GM18508 (cell line): ENCODE data around the gene CD22.
"Not testable (repeated sequence)": the region's sequence is repeated elsewhere in the genome, so short reads cannot be mapped to it uniquely, and the experiment has no call there.

Source experiments
- ATAC-seq: cut with Tn5 transposase; IDR thresholded peaks from one replicate; pipeline ENCODE4 v1.9.1; 2021; ENCODE audit warnings: moderate number of reproducible peaks; ENCODE audit not compliant: insufficient read depth, unreplicated experiment

Gene CD22

DNA sequence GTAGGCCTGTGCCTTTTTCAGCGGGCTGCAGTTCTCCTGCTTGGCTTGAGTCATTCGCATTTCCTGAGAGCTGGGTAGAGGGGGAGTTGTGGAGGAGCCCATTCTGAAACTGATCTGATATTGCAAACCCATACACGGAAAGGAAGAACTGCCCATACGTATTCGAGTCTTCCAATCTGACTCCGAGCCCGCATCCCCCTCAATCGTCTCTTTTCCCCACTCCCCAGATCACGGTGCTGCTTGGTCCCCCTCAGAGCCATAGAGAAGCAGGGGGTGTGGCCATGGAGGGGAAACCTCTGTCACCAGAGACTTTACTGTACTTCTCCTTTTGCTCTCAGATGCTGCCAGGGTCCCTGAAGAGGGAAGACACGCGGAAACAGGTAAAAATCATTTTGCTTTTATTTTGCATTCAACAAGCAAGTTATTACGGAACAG, at the start of gene CD22:
TSS of gene CD22 (plus strand) at position 337 of the 435 bp plus-strand sequence. CDS start 2,854 bp downstream, outside the sequence.
- no peak for ATAC-seq

- ATAC-seq, result no peak
These were observed 49.6 kb upstream of the CD22 start for GRCh38 chr19:35279374-35279773.

GRCh38 chr19:35279985-35280821, 48.8 kb upstream of the CD22 start:
- no peak for ATAC-seq

DNA sequence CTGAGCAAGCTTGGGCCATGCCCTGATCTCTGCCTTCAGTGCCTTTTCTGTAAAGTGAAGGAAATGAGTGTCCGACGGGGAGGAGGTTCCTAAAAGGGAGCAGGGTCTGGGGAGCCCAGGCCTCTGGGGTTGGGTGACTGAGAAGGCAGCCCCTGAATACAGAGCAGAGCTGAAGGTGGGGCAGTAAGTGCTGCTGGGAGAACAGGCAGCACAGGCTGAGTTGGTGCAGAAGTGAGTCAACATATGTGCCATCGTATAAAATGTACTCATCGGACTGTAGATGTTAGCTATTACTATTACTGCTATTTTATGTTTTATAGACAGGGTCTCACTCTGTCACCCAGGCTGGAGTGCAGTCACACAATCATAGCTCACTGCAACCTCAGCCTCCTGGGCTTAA, 47.7 kb upstream of the CD22 start:
- ATAC-seq, result no peak

DNA sequence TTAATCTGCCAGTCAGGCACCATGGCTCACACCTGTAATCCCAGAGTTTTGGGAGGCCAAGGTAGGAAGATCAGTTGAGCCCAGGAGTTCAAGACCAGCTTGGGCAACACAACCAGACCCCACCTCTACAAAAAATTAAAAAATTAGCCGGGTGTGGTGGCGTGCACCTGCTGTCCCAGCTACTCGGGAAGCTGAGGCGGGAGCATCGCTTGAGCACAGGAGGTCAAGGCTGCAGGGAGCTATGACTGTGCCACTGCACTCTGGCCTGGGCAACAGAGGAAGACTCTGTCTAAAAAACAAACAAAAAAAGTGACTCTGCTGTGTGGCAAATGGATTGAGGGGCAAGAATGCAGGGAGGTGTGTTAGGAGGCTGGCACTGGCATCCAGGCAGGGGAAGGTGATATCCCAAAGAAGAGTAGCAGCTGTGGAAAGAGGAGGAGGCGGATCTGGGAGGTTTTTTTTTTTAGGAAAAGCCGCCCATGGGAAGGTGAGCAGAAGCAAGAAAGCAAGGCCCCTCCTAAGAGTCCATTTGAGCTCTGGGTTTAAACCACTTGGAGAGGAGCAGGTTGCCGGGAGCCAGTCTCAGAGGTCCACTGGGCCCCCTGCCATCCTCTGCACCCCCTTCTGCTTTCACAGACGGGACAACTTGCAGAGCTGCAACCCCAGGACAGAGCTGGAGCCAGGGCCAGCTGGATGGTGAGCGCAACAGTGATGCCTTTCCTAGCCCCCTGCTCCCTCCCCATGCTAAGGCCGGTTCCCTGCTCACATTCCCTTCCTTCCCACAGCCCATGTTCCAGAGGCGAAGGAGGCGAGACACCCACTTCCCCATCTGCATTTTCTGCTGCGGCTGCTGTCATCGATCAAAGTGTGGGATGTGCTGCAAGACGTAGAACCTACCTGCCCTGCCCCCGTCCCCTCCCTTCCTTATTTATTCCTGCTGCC, 44.6 kb upstream of the CD22 start:
- no peak for ATAC-seq

DNA sequence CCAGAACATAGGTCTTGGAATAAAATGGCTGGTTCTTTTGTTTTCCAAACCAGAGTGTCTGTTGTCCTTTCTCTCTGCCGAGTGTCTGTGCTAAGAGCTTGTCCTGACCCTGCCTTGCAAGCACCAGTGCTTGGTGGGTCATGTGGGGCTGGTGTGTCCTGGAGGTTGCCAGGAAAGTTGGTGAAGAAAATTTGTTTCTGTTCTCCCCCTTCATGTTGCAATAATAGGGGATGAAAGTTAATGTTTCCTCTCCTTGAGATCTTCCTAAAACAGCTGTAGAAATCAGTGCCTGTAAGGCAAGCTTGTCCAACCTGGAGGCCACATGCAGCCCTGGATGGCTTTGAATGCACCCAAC, 43.9 kb upstream of the CD22 start:
- ATAC-seq, result no peak

GRCh38 chr19:35285465-35285864, 43.5 kb upstream of the CD22 start:
- ATAC-seq, result not testable (repeated sequence)

DNA sequence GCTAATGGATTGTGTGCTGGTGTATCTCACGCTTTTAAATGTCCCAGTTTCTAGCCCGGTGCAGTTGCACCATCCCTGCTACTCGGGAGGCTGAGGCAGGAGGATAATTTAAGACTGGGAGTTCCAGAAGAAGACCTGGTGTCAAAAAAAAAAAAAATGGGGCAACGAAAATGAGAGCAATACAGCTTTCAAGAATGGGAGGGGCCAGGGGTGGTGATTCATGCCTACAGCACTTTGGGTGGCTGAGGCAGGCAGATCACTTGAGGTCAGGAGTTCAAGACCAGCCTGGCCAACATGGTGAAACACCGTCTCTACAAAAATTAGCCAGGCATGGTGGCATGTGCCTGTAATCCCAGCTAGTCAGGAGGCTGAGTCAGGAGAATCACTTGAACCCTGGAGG, 42.9 kb upstream of the CD22 start:
- not testable (repeated sequence) for ATAC-seq

- no peak for ATAC-seq
These were observed 41.3 kb upstream of the CD22 start for GRCh38 chr19:35287713-35288112.

DNA sequence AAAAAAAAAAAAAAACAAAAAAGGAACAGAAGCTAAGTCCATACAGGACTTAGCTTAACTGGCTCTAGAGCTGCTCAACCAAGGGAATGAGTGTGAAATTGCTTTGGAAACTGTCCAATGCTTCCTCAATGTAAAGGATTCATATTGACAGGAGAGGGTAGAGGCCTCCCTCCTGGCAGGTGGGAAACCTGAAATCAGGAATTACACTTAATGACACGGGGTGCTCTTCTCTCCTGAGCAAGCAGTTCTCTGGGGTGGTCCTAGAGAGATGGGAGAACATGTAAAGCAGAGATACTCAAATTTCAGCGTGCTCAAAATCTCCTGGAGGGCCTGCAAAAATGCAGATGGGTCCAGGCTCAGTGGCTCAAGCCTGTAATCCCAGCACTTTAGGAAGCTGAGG, 40.7 kb upstream of the CD22 start:
- no peak for ATAC-seq

DNA sequence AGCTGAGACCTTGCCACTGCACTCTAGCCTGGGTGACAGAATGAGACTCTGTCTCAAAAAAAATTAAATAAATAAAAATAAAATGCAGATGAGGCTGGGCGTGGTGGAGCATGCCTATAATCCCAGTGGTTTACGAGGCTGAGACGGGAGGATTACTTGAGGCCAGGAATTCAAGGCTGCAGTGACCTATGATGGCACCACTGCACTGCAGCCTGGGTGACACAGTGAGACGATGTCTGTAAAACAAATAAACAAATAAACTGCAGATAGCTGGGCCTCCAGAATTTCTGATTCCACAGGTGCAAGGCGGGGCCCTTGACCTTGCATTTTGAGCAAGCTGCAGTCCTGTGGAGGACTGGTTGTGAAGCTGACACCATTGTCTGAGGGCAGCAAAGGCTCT, 40.1 kb upstream of the CD22 start:
- ATAC-seq, result no peak

DNA sequence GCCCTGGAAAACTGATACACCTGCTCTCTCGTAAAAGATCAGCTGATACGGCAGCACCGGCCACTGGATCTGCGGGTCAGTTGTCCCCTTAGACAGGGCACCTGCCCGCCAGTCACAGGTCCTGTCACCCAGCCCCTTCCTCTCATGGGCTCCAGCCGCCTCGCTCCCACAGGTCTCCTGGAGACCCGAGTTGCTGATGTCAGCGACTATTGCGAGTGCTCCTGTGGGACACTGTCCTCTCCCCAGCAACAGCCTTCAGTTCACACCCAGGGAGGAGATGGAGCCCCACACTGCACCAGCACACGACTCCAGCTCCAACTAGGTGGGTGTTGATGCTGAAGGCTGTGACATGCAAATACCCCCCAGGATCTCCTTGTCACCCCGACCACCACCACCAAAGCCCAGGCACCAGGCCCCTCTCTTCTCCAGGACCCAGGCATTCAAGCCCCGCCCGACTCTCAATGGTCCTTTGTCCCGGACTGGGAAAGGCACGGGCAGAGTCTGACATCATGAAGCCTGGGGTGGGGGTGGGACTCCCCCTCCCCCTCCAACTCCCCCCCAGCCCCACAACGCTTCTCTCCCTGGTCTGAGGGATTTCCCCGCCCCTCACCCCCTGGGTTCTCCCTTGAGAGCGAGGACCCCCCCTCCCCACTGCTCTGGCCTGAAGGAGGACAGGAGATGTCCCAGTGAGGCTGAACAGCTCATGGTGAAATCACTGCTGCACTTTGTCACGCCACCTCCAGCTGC, 38.4 kb upstream of the CD22 start:
- no peak for ATAC-seq

DNA sequence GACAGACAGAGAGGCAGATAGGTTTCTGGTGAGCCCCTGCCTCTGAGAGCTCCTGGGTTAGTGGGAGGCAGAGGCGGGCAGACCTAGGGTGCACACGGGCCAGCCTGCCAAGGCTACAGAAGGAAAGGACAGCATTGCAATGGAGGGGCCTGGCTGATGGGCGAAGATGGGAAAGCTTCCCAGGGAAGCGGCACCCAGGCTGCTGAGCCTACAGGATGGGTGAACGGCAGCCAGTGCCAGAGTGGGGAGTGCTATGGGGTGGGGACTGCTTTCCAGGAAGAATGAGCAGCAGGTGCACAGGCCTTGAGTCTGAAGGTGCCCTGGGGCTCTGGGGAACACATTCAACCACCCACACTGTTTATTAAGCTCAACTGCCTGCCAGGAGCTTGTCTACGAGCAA, 37.7 kb upstream of the CD22 start:
- ATAC-seq, result no peak

GRCh38 chr19:35291916-35292315, 37.1 kb upstream of the CD22 start, which contains the start of gene MAG:
MAG (plus strand) TSS chr19:35292161; CDS start chr19:35295409, 3,248 bp downstream.
- no peak for ATAC-seq

DNA sequence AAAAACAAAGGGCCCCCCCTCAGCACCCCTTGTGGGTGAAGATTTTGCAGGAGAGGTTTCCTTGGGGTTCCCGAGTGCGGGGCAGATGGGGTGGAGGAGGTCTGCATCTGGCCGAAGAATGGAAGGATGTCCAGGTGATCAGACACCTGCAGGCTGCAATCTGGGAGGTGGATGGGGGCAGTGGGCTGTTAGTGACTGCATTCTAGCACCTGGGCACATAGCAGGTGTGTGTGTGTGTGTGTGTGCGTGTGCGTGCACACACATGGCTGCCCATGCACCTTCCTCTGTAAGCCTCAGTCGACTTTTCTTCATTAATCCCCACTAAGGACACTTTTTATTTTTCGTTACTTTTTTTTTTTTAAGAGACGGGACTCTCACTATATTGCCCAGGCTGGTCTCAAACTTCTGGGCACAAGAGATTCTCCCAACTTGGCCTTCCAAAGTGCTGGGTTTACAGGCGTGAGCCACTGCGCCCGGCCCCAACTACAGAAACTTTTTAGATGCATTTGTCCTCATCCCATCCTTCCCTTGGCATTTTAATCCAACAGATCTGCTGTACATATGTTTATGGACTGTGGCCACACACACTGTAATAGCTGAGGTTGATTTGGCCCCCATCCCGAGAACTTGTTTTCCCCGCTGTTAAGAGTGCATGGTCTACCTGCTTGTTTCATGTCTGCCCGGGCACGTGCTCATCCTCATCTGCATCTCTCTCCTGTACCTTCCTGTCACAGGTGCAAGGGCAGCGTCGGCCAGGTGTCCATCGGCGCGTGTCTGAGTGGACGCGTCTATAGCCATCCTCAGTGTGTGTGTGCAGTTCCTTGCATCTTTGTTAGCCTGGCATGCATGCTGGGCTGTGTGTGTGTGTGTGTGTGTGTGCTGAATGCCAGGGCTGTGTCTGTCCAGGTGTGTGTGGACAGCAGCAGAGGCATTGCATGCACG, 36.3 kb upstream of the CD22 start:
- no peak for ATAC-seq

DNA sequence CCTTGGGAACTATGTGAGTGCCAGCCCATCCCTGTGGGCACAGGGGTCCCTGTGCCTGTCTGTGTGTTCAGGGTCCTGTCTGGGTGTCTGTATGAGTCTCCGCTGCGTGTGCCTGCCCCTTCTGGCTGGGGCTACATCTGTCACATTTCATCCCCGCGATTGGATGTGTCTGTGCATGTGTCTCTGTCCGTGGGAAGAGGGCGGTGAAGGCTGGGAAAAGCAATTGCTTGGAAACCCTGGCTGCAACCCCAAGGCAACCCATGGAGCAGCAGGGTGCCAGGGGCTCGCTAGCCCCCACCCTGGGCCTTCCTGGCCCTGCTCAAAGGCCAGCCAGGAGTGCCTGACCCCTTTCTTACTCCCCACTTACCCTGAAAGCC, 35.6 kb upstream of the CD22 start:
- ATAC-seq, result no peak

GRCh38 chr19:35293808-35294207, 35.2 kb upstream of the CD22 start:
- ATAC-seq, result no peak

DNA sequence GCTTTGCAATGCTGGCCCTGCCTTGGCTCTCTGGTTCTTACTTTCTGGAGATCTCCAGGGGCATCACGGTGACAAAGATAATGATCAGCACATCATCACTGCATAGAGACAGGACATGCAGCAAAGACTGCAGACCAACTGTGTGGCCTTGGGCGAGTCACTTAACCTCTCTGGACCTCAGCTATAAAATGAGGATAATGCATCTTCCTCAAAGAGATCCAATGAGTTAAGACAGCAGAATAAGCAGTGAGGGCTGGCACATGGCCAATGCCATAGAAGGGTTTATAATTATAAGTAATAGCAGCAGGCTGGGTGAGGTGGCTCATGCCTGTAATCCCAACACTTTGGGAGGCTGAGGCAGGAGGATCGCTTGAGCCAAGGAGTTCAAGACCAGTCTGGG, 34.7 kb upstream of the CD22 start:
- ATAC-seq, result no peak
